GM21360 (cell line): ENCODE measurements around the gene PADI3.
"Not testable (repeated sequence)": the region's sequence is repeated elsewhere in the genome, so short reads cannot be mapped to it uniquely, and the experiment has no call there.

Source experiments
- ATAC-seq: cut with Tn5 transposase; IDR thresholded peaks from one replicate; pipeline ENCODE4 v1.9.1; 2021; ENCODE audit warnings: mild to moderate bottlenecking, moderate library complexity; ENCODE audit not compliant: unreplicated experiment

PADI3 gene

GRCh38 chr1:17321857-17322390, 73.0 kb downstream of the PADI3 start:
- ATAC-seq: not testable (repeated sequence)

GRCh38 chr1:17328855-17329254, 80.0 kb downstream of the PADI3 start:
- no peak for ATAC-seq

DNA sequence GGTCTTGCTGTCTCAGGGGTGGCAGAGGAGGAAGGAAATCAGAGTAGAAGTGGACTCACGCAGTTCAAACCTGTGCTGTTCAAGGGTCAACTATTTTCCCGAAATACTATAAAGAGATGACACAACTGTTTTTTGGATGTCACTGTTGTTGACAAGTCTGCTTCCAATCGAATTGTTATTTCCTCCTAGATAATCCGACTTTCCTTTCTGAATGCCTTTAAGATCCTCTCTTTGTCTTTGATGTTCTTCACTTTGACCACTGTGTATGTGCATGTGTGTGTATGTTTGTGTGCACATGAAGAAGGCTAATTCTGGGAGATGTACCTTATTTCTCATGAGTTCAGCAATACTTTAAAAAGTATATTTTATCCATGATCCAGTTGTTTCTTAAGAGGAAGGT, 80.7 kb downstream of the PADI3 start:
- no peak for ATAC-seq

GRCh38 chr1:17330856-17331255, 82.0 kb downstream of the PADI3 start:
- ATAC-seq: no peak

- no peak for ATAC-seq
Measured at GRCh38 chr1:17333081-17333480, 84.2 kb downstream of the PADI3 start.
